Heart left ventricle (tissue), 13 donors: ENCODE measurements around the gene PMP22.

Experiments
- POLR2A ChIP-seq, 2 donors: fragments of 450-650 bp; IDR thresholded peaks; one replicate each; pipeline ENCODE4 v1.6.1; 2017; ENCODE audit warnings: antibody characterized with exemption in 2 of 2, mild to moderate bottlenecking in 2 of 2, moderate library complexity in 2 of 2
- TF ChIP-seq, protein P1 (sequence below), 12 donors: fragments of 200-600 bp; sonication (generic) in 4 of 12; IDR thresholded peaks; one replicate each; pipeline versions ENCODE4 v1.5.0 to v1.8.0; 2018 to 2022; ENCODE audit warnings: antibody characterized with exemption in 12 of 12, mild to moderate bottlenecking in 5 of 12
- donor health status: ischemic (EF 13 %, LVEDD 7.1; RV severe dilation, severe dysfunction).
- donor health status: DM: no; HTN: yes; CAD: no.
- donor health status: DM: no; HTN: no; CAD: no.
- donor health status: ischemic (EF 25% LVEDD 6.9; RV normal size, moderate dysfunction).
- donor health status: ischemic (EF 25% LVEDD 5.7; RV mildly dilated, moderate dysfunction).
- donor health status: ischemic (EF 35%, LVEDD 5.7; RV mildly dilated, moderate dysfunction).
- donor health status: nonischemic (EF 11% LVEDD 7.7; RV severe dilation, severe dysfunction).
- donor health status: DM: yes; HTN: yes; CAD: no.
- donor health status: PGD.
- donor health status: ischemic (EF 29% LVEDD 5.4; RV normal size, mild dysfunction).
- donor health status: nonischemic (EF 23%, LVEDD 6.1; RV moderate dilation, normal function).

DNA sequence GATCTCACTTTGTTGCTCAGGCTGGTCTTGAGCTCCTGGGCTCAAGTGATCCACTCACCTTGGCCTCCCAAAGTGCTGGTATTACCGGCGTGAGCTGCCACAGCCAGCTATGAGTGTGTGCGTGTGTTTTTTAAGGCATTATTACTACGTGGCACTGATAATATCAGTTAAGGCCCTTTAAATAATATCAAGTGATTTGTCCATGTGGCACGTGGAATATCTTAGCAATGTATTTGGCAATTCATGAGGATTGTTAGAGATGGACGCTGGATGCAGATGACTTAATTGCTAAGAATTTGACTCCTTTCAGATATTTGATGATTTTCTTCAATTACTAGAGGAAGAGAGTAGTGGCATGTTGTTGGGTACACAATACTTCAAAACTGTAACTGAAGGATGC, 25.5 kb upstream of the PMP22 start:
- TF ChIP-seq, protein P1, sequence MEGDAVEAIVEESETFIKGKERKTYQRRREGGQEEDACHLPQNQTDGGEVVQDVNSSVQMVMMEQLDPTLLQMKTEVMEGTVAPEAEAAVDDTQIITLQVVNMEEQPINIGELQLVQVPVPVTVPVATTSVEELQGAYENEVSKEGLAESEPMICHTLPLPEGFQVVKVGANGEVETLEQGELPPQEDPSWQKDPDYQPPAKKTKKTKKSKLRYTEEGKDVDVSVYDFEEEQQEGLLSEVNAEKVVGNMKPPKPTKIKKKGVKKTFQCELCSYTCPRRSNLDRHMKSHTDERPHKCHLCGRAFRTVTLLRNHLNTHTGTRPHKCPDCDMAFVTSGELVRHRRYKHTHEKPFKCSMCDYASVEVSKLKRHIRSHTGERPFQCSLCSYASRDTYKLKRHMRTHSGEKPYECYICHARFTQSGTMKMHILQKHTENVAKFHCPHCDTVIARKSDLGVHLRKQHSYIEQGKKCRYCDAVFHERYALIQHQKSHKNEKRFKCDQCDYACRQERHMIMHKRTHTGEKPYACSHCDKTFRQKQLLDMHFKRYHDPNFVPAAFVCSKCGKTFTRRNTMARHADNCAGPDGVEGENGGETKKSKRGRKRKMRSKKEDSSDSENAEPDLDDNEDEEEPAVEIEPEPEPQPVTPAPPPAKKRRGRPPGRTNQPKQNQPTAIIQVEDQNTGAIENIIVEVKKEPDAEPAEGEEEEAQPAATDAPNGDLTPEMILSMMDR (IDR thresholded peaks at IDR 0.05), result no peak
- no peak for TF ChIP-seq POLR2A (IDR thresholded peaks at IDR 0.05)
